RPMI8226 (cell line): ENCODE measurements around the gene NSMCE3.

Source experiments
- DNase-seq: peaks from one replicate; pipeline ENCODE4 v3.0.0-alpha.2; 2015

Gene NSMCE3

DNA sequence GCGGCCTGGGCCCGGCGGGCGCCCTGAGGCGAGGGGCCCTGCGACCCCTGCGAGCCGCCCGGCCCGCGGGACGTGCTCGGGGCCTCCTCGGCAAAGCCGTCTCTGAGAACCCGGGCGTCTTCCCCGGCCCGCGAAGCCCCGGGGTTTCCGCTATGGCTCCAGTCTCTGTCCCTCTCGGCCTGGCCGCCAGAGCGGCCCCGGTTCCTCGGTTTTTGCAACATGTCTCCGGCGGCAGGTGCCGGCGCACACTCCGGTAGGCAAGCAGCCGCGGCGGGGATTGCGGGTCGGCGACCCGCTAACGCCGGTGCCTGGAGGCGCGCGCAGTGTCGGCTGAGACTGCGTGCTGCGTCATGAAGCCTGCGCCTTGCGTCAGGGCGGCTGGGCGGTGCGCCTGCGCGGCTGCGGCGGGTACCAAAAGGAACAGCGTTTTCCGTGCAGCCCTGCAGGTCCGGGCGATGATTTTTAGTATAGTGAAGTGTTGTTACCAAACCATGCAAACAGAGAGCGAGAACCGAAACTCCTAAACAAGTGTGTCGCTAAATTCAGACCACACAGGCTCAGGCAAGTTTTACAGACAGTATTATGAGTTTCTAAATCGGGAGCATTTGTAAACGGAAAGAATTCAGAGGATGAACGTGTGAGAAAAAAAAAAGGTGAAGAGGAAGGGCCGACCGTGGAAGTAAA lies at the start of gene NSMCE3:
Gene NSMCE3 (minus strand): TSS at position 338 of the 684 bp plus-strand sequence. CDS start 117 bp downstream, at position 221.
- peak; percentile 86 for DNase-seq

DNA sequence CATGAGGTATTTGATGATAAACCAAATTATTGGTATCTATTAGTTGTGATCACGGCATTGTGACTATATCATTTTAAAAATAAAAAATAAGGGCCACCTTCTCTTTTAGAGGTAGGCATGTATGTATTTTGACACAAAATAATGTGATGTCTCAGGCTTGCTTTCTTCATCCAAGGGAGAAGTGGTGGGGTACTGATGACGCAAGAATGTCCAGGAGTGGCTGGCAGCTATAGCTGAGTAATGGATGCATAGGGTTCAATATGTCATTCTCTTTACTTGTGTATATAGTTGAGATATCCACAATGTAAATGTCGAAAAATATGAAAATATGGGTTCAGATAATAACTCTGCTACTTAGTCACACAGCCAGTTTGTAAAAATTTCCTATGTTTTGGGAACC lies 46.8 kb upstream of the NSMCE3 start:
- no peak for DNase-seq

DNA sequence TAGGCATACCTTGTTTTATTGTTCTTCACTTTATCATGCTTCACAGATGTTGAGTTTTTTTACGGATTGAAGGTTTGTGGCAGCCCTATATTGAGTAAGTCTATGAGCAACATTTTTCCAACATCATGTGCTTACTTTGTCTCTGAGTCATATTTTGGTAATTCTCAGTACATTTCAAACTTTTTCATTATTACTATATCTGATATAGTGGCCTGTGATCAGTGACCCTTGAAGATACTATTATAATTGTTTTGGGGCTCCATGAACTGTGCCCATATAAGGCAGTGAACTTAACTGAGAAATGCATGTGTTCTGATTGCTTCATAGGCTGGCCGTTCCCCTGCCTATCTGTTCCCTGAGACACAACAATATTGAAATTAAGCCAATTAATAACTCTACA lies 42.8 kb upstream of the NSMCE3 start:
- no peak for DNase-seq

DNA sequence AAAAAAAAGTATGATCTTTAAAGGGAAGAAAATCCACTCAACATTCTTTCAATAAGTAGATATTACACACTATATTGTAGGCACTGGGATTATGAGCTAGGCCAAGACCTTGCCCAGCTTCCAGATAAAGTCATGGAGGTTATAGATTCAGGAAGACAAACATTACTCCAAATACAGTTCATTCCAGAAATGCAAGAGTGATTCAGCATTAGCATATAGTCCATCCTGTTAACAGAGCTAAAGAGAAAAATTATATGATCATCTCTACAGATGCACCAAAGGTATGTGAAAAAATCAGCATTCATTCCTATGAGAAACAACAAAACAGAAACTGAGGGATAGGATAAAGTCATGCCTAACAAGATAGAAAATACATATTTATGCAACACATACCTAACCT lies 42.1 kb upstream of the NSMCE3 start:
- DNase-seq = no peak

GRCh38 chr15:29309139-29309538 lies 39.5 kb upstream of the NSMCE3 start:
- DNase-seq = no peak

DNA sequence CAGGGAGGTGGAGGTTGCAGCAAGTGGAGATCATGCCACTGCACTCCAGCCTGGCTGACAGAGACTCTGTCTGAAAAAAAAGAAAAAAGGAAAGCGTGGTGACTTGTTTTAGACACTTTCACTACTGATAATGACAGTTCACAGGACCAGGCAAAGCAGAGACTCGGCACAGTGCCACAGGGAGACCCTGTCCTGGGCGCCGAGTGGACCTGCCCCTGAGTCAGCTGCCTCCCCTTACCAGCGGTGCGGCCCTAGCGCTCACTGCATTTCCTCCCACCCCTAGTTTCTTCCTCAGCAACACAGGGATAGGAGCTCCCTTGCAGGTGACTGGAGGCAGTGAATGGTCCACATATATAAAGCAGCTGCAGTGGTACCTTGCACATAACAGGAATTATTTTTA lies 38.7 kb upstream of the NSMCE3 start:
- DNase-seq = no peak

DNA sequence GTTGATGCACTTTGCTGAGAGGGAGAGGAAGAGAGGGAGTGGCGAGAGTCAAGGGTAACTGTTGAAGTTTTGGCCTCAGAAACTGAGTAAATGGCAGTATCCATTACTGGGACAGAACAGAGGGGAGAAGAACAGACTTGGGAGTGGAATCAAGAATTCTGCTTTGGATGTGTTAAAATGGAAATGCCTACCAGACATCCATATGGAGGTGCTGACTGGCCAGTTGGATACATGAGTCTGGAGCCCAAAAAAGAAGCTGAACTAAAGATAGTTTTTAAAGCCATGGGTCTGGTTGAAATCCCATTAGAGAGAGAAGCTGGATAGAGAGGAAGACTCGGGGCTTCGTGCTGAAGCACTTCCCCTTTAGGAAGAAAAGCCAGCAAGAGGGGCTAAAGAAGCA lies 35.9 kb upstream of the NSMCE3 start:
- DNase-seq = no peak

- no peak for DNase-seq
Measured at GRCh38 chr15:29302871-29303270, 33.2 kb upstream of the NSMCE3 start.

DNA sequence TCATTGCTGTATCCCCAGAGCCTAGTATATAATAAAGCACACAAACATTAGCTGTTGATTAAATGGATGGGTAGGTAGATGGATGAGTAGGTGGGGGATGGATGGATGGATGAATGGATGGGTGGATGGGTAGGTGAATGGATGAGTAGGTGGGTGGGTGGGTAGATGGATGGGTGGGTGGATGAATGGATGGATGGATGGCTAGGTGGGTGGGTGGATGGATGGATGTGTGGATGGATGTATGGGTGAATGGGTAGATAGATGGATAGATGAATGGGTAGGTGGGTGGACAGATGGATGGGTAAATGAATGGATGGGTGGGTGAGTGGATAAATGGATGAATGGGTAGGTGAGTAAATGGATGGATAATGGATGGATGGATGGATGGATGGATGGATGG lies 30.2 kb upstream of the NSMCE3 start:
- DNase-seq = no peak

DNA sequence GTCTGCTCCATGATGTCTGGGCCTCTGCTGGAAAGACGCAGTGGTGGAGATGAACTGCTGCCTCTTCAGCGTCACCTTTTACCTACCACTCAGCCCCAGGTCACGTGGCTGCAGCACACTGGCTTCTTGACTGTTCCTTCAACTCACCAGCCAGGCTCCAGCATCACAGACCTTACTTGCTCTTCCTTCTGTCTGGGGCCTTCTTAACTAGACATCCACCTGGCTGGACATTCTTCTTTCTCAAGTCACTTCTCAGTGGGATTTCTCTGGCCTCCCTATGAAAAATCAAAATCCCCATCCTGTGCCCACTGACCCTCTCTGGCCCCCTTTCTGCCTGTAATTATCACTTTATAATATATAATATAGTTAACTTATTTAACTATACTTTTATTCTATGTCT lies 29.7 kb upstream of the NSMCE3 start:
- DNase-seq = no peak

GRCh38 chr15:29294732-29295325 lies 25.2 kb upstream of the NSMCE3 start:
- no peak for DNase-seq

DNA sequence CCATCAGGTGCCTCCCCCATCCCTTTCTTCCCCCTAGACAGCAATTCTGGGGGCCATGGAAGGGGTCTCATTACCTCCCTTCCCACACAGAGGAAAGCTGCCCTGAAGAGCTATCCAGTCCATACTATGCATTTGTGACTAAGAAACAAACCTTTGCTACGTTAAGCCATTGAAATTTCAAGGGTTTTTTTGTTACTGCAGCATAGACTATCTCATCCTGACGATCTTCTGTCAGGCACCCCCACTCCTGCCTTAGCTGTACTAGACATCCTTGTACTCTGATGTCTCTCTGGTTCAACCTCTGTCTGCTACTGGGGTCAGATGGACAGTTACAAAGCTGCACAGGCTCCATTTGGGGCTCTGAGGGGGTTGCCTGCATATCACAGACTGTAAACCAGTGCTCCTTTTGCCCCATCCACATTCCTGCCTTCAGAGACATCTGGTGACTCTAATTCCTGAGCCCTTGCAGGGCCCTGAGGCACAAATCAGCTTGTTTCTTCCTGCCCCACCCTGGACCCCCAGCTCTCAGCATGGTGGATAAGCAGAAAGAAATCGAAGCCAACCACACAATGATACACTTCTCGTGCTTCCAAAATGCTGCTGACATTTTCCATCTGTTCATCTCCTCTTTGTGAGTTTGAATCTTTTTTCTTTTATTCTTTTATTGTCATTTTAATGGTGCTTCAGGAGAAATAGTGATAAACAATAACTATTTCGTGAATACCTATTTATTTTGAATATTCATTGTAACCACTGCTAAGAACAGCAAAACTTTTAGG lies 21.6 kb upstream of the NSMCE3 start:
- no peak for DNase-seq

- no peak for DNase-seq
Measured at GRCh38 chr15:29289173-29289572, 19.6 kb upstream of the NSMCE3 start.

DNA sequence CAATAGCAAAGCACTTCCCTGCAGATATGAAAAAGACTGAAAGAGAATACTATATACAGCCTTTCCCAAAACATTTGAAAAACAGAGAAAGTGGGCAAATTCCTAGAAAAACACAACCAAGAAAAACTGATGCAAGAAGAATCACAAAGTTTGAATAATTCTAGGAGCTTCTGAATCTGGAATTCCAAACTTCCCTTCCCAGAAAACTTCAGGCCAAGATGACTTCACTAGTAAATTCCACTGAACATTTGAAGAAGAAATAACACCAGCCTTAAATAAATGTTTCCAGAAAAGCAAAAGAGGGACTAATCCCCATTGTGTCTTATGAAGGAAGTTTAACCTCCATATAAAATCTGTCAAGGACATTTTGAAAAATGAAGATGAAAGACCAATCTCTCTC lies 15.8 kb upstream of the NSMCE3 start:
- no peak for DNase-seq

DNA sequence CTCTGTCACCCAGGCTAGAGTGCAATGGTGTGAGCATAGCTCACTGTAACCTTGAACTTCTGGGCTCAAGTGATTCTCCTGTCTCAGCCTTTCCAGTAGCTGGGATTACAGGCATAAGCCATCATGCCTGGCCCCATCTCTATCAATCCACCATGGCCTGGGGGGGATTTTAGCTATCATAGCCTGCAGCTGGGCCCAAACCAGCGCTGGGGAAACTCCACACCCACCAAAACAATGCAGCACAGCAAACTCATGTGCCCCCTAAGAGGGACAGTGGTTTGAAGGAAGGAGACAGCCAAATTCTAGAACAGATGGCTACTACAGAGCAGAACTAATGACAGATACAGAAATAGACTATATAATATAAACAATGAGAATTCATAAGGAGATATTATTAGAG lies 13.8 kb upstream of the NSMCE3 start:
- no peak for DNase-seq

DNA sequence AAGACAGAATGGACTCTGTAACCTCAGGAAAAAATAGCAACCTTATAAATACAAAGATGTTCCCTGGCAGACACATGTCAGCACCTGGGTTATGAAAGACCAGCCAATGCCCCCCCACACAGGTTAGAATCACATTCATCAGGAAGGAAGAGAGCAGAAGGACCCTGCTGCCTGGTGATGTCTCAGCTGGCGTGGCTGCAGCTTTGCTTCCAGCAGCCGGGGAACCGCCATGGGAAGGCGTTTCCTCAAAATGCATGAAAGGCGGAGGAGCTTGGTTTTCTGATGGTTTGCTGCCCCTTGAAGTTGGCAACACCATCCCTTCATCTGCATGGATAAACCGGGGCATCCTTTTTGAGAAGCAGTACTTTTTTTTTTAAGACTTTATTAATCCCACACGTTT lies 10.9 kb upstream of the NSMCE3 start:
- DNase-seq = no peak

- DNase-seq = no peak
Measured at GRCh38 chr15:29278436-29279105, 8.9 kb upstream of the NSMCE3 start.

GRCh38 chr15:29276366-29276765 lies 6.7 kb upstream of the NSMCE3 start:
- no peak for DNase-seq

DNA sequence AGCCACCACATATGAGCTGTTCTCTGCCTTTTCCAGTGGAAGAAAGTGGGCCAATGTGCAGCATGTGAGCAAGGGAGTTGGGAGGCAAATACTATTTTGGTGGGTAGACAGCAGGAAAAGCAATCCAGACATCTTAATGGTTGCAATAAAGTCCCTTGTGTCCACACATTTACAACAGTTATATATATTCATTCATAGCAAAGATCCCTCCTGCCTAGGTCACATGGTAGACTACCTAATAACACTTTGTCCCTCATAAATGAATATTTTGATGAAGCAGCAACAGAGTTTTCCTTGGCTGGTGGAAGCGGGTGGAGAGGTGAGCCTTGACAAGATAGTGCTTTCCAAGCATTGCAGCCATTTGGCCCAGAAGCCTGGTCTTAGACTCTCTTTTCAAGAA lies 6.2 kb upstream of the NSMCE3 start:
- DNase-seq = no peak

- DNase-seq = no peak
Measured at GRCh38 chr15:29274946-29275345, 5.3 kb upstream of the NSMCE3 start.

- no peak for DNase-seq
Measured at GRCh38 chr15:29272219-29272618, 2.6 kb upstream of the NSMCE3 start.

GRCh38 chr15:29270976-29271375 lies 1.4 kb upstream of the NSMCE3 start:
- DNase-seq = no peak

DNA sequence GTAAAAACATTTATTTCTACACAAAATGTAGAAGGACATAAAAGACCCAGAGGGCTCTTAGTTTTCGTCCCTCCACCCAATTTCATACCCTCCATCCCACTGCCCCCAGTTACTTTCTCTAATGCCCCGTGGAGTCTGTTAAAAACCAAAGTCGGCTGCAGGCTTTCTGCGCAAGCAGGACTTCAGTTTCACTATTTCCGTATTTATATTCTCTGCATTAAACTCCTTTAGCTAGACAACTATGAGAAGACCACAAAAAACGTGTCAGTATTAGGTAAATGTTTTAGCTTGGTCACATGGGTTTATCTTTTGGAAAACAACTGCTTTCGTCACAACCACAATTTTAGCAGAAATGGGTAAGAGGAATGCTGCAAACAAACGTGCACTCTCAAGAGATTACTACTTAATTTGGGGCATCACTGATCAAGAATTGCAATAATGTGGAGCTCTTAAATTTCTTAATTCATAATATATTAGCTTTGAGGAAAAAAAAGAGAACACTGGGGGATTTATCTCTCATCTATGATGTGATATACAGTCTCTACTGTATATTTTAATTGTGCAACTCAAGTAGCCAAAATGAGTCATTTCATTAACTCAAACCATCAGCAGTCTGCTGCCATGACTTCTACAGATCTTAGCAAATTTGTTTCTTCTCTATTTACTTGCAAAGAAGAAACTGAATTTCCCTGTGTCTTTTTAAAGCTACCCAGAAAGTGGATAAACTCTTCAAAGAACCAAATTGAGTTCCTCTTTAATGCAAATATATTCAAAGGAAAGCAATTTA lies 740 bp upstream of the NSMCE3 start:
- DNase-seq = peak; percentile 9
